Suprapubic skin (tissue), 4 donors: ENCODE results near the gene P4HA2. TPM values are rescaled to one million over a fixed set of nuclear protein-coding genes. Genes with fewer than 3 reads are reported as not detected.
"Not testable (repeated sequence)": the region's sequence is repeated elsewhere in the genome, so short reads cannot be mapped to it uniquely, and the experiment has no call there.

ENCODE experiments used
- DNase-seq, 2 donors: peaks; one replicate each; pipeline ENCODE4 v3.0.0-alpha.2; 2019; ENCODE audit warnings: low spot score in 2 of 2
- H3K27ac ChIP-seq: fragments of 200-600 bp; sonication (generic); one replicate; pipeline ENCODE4 v1.5.1; 2019
- H3K27me3 ChIP-seq: fragments of 200-600 bp; sonication (generic); one replicate; pipeline ENCODE4 v1.5.1; 2019
- H3K36me3 ChIP-seq: fragments of 200-600 bp; sonication (generic); one replicate; pipeline ENCODE4 v1.5.1; 2019
- H3K4me1 ChIP-seq: fragments of 200-600 bp; sonication (generic); one replicate; pipeline ENCODE4 v1.5.1; 2019
- H3K4me3 ChIP-seq: fragments of 200-600 bp; sonication (generic); one replicate; pipeline ENCODE4 v1.5.1; 2019; ENCODE audit warnings: mild to moderate bottlenecking
- H3K9me3 ChIP-seq: fragments of 200-600 bp; sonication (generic); one replicate; pipeline ENCODE4 v1.5.1; 2019
- EP300 ChIP-seq: sonication (generic); formaldehyde crosslinking; IDR thresholded peaks from one replicate; pipeline ENCODE4 v1.6.1; 2017; ENCODE audit warnings: antibody characterized with exemption
- POLR2A ChIP-seq, 2 donors: fragments of 450-650 bp; IDR thresholded peaks; one replicate each; pipeline ENCODE4 v1.6.1; 2017; ENCODE audit warnings: antibody characterized with exemption in 2 of 2, mild to moderate bottlenecking in 2 of 2, moderate library complexity in 2 of 2
- POLR2AphosphoS5 ChIP-seq, 3 donors: sonication (generic); formaldehyde crosslinking; IDR thresholded peaks; one replicate each; pipeline ENCODE4 v1.6.1; 2017; ENCODE audit warnings: antibody characterized with exemption in 3 of 3
- WGBS: methylation state at CpG from one replicate; pipeline ENCODE4 v1.1.5; 2018; 5-methylcytosine and 5-hydroxymethylcytosine counted together
- total RNA-seq, 4 donors: library from RNA; depleted of rRNA; stranded (reverse); fragments of >200 nt; gene quantifications; one replicate each; pipeline ENCODE4 v1.1.0, GENCODE V29; 2016
- TF ChIP-seq, protein P1 (sequence below), 2 donors: fragments of 200-600 bp in 1 of 2; fragments of 450-650 bp in 1 of 2; sonication (generic) in 1 of 2; IDR thresholded peaks; one replicate each; pipeline ENCODE4 v1.5.1; 2016 to 2019; ENCODE audit warnings: antibody characterized with exemption in 2 of 2, mild to moderate bottlenecking in 1 of 2, moderate library complexity in 1 of 2

The P4HA2 gene
- total RNA-seq, 4 donors from 2014 or later: 23.9 to 42.0 (median 30.9) TPM

DNA sequence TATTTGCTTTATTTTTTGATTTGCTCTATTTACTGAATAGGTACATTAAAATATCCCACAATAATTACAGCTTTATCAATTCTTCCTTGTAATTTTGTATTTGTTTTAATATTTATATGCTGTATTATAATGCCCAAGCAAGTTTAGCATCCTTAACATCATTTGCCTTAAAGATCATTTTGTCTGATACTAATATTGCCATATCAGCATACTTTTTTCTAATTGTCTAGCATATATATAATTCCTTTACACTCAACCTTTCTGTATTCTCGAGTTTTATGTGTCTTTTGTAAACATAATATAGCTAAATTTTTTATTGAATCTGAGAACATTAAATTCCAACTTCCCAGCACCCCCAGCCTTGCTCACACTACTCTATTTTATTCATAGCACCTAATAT is 64.7 kb downstream of the P4HA2 start:
- Histone ChIP-seq H3K4me3 (no peak overlapping the region), H3K27me3 (no peaks in the 10 kb centered on the region), H3K4me1 (no peaks in the 10 kb centered on the region), H3K9me3 (peaks cover 3% of the 10 kb centered on the region), H3K27ac (no peak overlapping the region), H3K36me3 (no peaks in the 10 kb centered on the region)
- TF ChIP-seq, protein P1, sequence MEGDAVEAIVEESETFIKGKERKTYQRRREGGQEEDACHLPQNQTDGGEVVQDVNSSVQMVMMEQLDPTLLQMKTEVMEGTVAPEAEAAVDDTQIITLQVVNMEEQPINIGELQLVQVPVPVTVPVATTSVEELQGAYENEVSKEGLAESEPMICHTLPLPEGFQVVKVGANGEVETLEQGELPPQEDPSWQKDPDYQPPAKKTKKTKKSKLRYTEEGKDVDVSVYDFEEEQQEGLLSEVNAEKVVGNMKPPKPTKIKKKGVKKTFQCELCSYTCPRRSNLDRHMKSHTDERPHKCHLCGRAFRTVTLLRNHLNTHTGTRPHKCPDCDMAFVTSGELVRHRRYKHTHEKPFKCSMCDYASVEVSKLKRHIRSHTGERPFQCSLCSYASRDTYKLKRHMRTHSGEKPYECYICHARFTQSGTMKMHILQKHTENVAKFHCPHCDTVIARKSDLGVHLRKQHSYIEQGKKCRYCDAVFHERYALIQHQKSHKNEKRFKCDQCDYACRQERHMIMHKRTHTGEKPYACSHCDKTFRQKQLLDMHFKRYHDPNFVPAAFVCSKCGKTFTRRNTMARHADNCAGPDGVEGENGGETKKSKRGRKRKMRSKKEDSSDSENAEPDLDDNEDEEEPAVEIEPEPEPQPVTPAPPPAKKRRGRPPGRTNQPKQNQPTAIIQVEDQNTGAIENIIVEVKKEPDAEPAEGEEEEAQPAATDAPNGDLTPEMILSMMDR (IDR thresholded peaks at IDR 0.05): no peak
- TF ChIP-seq EP300 (no peak), POLR2AphosphoS5 (IDR thresholded peaks at IDR 0.05) (no peak)
- DNase-seq: no peak
- 70% methylated on average over 1 of the region's 1 CpG for WGBS

GRCh38 chr5:132161574-132162326 is 65.9 kb downstream of the P4HA2 start:
- not testable (repeated sequence) for DNase-seq, H3K27ac ChIP-seq, H3K9me3 ChIP-seq, H3K27me3 ChIP-seq, H3K4me3 ChIP-seq, H3K4me1 ChIP-seq, H3K36me3 ChIP-seq
- WGBS: 93% methylated on average over 3 of the region's 5 CpGs

GRCh38 chr5:132156413-132156812 is 71.2 kb downstream of the P4HA2 start:
- WGBS: 91% methylated on average over 4 of the region's 4 CpGs
- no peaks in the 10 kb centered on the region for H3K4me1 ChIP-seq
- no peak overlapping the region for H3K4me3 ChIP-seq
- TF ChIP-seq EP300: no peak
- TF ChIP-seq POLR2AphosphoS5 (IDR thresholded peaks at IDR 0.05): no peak
- TF ChIP-seq, protein P1 (IDR thresholded peaks at IDR 0.05): no peak
- H3K27me3 ChIP-seq: no peaks in the 10 kb centered on the region
- no peaks in the 10 kb centered on the region for H3K36me3 ChIP-seq
- H3K9me3 ChIP-seq: peaks cover 4% of the 10 kb centered on the region
- no peak overlapping the region for H3K27ac ChIP-seq
- no peak for DNase-seq

- no peaks in the 10 kb centered on the region for H3K27me3 ChIP-seq
- H3K9me3 ChIP-seq: peaks cover 4% of the 10 kb centered on the region
- DNase-seq: no peak
- H3K27ac ChIP-seq: no peak overlapping the region
- WGBS: 89% methylated on average over 2 of the region's 2 CpGs
- no peak for TF ChIP-seq POLR2AphosphoS5 (IDR thresholded peaks at IDR 0.05)
- TF ChIP-seq EP300: no peak
- TF ChIP-seq, protein P1 (IDR thresholded peaks at IDR 0.05): no peak
- no peak overlapping the region for H3K4me3 ChIP-seq
- H3K36me3 ChIP-seq: no peaks in the 10 kb centered on the region
- H3K4me1 ChIP-seq: no peaks in the 10 kb centered on the region
Observed at GRCh38 chr5:132150565-132150964, 77.1 kb downstream of the P4HA2 start.

- Histone ChIP-seq H3K27ac (no peak overlapping the region), H3K4me1 (no peaks in the 10 kb centered on the region), H3K36me3 (no peaks in the 10 kb centered on the region), H3K27me3 (no peaks in the 10 kb centered on the region), H3K4me3 (no peak overlapping the region), H3K9me3 (peaks cover 12% of the 10 kb centered on the region)
- TF ChIP-seq POLR2AphosphoS5 (IDR thresholded peaks at IDR 0.05) (no peak), EP300 (no peak), POLR2A (IDR thresholded peaks at IDR 0.05) (no peak)
- TF ChIP-seq, protein P1 (IDR thresholded peaks at IDR 0.05): no peak
- DNase-seq: no peak
- WGBS: 88% methylated on average over 3 of the region's 3 CpGs
Observed at GRCh38 chr5:132147663-132148062, 80.0 kb downstream of the P4HA2 start.

GRCh38 chr5:132145326-132145725 is 82.3 kb downstream of the P4HA2 start:
- not testable (repeated sequence) for H3K27ac ChIP-seq, H3K4me3 ChIP-seq, H3K27me3 ChIP-seq, H3K4me1 ChIP-seq, DNase-seq, H3K9me3 ChIP-seq, H3K36me3 ChIP-seq
- 91% methylated on average over 3 of the region's 3 CpGs for WGBS
